ENCODE measurements around the gene LMBRD2. TPM values are rescaled to one million over a fixed set of nuclear protein-coding genes. Genes with fewer than 3 reads are reported as not detected.

Gene LMBRD2
- total and polyA plus RNA-seq, 10 of the 15 experiments (the other 5 are each of a cell fraction or from before 2014, with no cell fraction given), result 0.90 to 9.8 (median 6.5) TPM

- ChIA-PET RAD21 (ENCODE audit: unreplicated experiment) (no interaction called here), CTCF (no interaction called here), SMC1A (ENCODE audit: uncharacterized antibody, unreplicated experiment) (no interaction called here), POLR2A (no interaction called here)
- H3K79me2 ChIP-seq (ENCODE audit: control insufficient read depth, insufficient read depth, low read length), result no peaks in the 10 kb centered on the region
- intact Hi-C loops (cut with micrococcal nuclease; ENCODE audit: unreplicated experiment) (no loop called here), in situ Hi-C loops (cut with MboI) (no loop called here)
- H3K27ac ChIP-seq (ENCODE audit: control insufficient read depth, insufficient read depth), result no peak overlapping the region
- H3K4me3 ChIP-seq, result no peak overlapping the region
- H3K36me3 ChIP-seq (ENCODE audit: control insufficient read depth in 2 of 2, insufficient read depth in 2 of 2, low read length in 1 of 2), result no peaks in the 10 kb centered on the region
- FAIRE-seq, result no peak
- no peak for DNase-seq (ENCODE audit: low read depth, low spot score)
- no peak overlapping the region for H2AFZ ChIP-seq (ENCODE audit: control insufficient read depth, low read depth, low read length)
- no peaks in the 10 kb centered on the region for H3K9me3 ChIP-seq (replicated peaks; ENCODE audit: control insufficient read depth, insufficient read depth, low read length)
- no peak overlapping the region for H3K4me2 ChIP-seq (ENCODE audit: control insufficient read depth, insufficient read depth)
- H3K4me1 ChIP-seq (ENCODE audit: control insufficient read depth, insufficient read depth, low read length), result no peaks in the 10 kb centered on the region
- H3K9ac ChIP-seq (ENCODE audit: control insufficient read depth, insufficient read depth, low read length), result no peak overlapping the region
- 46% methylated on average over 5 of the region's 5 CpGs for WGBS (ENCODE audit: insufficient coverage, insufficient replicate concordance, low lambda C conversion rate, missing lambda C conversion rate)
- no peaks in the 10 kb centered on the region for H4K20me1 ChIP-seq (ENCODE audit: control insufficient read depth, insufficient read depth)
- no peaks in the 10 kb centered on the region; a peak in 1 of 4 replicates for H3K27me3 ChIP-seq (replicated peaks in 1 of 2; ENCODE audit: control insufficient read depth in 2 of 2, insufficient read depth in 2 of 2, low read length in 1 of 2)
- ATAC-seq, result no peak
- BruUV-seq (replicated peaks), result no TSS peak
- TF ChIP-seq USF1 (IDR thresholded peaks at IDR 0.05; ENCODE audit: borderline replicate concordance, extremely low read length, insufficient read depth, low read depth, low read length), result no peak
- TF ChIP-seq EED (IDR thresholded peaks at IDR 0.05; ENCODE audit: low read depth), result no peak
- TF ChIP-seq HDAC6 (IDR thresholded peaks at IDR 0.05; ENCODE audit: unreplicated experiment), result no peak
- TF ChIP-seq SUPT20H (IDR thresholded peaks at IDR 0.05; ENCODE audit: borderline replicate concordance, control insufficient read depth, low read depth, low read length), result no peak
- TF ChIP-seq ZBTB33 (IDR thresholded peaks at IDR 0.05), result no peak
- no peak for TF ChIP-seq RUNX3 (IDR thresholded peaks at IDR 0.05; ENCODE audit: low read length)
- no peak for TF ChIP-seq FOXK2 (IDR thresholded peaks at IDR 0.05)
- no peak for TF ChIP-seq RAD21 (IDR thresholded peaks at IDR 0.05; ENCODE audit: insufficient read depth, low read depth, low read length)
- TF ChIP-seq ZNF622 (IDR thresholded peaks at IDR 0.05), result no peak
- TF ChIP-seq CHD2 (IDR thresholded peaks at IDR 0.05; ENCODE audit: borderline replicate concordance, low read depth, low read length), result no peak
- no peak for TF ChIP-seq SMAD5 (IDR thresholded peaks at IDR 0.05; ENCODE audit: low read depth)
- no peak for TF ChIP-seq BCL3 (IDR thresholded peaks at IDR 0.05; ENCODE audit: borderline replicate concordance, insufficient read depth, low read depth, low read length, poor library complexity, severe bottlenecking)
- no peak for TF ChIP-seq ZNF687 (IDR thresholded peaks at IDR 0.05)
- TF ChIP-seq IKZF1 (conservative IDR thresholded peaks at IDR 0.05), result no peak
- TF ChIP-seq PBX3 (IDR thresholded peaks at IDR 0.05; ENCODE audit: insufficient replicate concordance, low read depth, low read length), result no peak
- TF ChIP-seq NR2C2 (IDR thresholded peaks at IDR 0.05; ENCODE audit: borderline replicate concordance, control insufficient read depth, insufficient read length, low read depth), result no peak
Measured at GRCh38 chr5:36056422-36056821, 95.3 kb downstream of the LMBRD2 start.
